CD4-positive, alpha-beta T cell (primary cell): ENCODE data around the gene FBXW4. TPM values are rescaled to one million over a fixed set of nuclear protein-coding genes. Genes with fewer than 3 reads are reported as not detected.

Experiments
- ATAC-seq: fragments of 200-7000 bp; cut with Tn5 transposase; one replicate; pipeline ENCODE4 v1.10.0; 2022; ENCODE audit warnings: mild to moderate bottlenecking; ENCODE audit not compliant: poor library complexity
- CTCF ChIA-PET: fragments of 350-600 bp; sonication (Branson Sonifier 250); formaldehyde crosslinking; loops from one replicate; lab custom pipeline; 2021; ENCODE audit warnings: antibody characterized with exemption, inconsistent platforms; lab: Charles Lee
- POLR2A ChIA-PET: fragments of 350-600 bp; sonication (Branson Sonifier 250); formaldehyde crosslinking; loops from one replicate; lab custom pipeline; 2021; ENCODE audit warnings: antibody characterized with exemption, inconsistent platforms; lab: Charles Lee
- DNase-seq, 14 experiments: peaks; one replicate each; pipeline ENCODE4 v3.0.0-alpha.2; 2013 to 2020; ENCODE audit warnings: mixed read lengths in 2 of 14
- H3K27ac ChIP-seq, 2 donors: one replicate each; pipeline versions ENCODE4 v1.5.1 to v1.7.0; 2013; ENCODE audit warnings: low read length in 2 of 2, low read depth in 1 of 2, mild to moderate bottlenecking in 1 of 2
- H3K27me3 ChIP-seq, 2 experiments: 1 replicate in 1 of 2; 2 replicates in 1 of 2; pipeline versions ENCODE4 v1.6.1 to v1.7.0; 2013; ENCODE audit warnings: low read length in 2 of 2, control low read depth in 1 of 2, mild to moderate bottlenecking in 1 of 2, moderate library complexity in 1 of 2; ENCODE audit not compliant: insufficient read depth in 2 of 2, control insufficient read depth in 1 of 2
- H3K36me3 ChIP-seq: one replicate; pipeline ENCODE4 v1.6.1; 2013; ENCODE audit warnings: low read length, control low read depth; ENCODE audit not compliant: insufficient read depth
- H3K4me1 ChIP-seq: one replicate; pipeline ENCODE4 v1.6.1; 2013; ENCODE audit warnings: low read length, control low read depth; ENCODE audit not compliant: insufficient read depth
- H3K4me3 ChIP-seq: one replicate; pipeline ENCODE4 v1.5.1; 2013; ENCODE audit warnings: mild to moderate bottlenecking, low read length, moderate library complexity
- H3K9me3 ChIP-seq, 2 experiments: 1 replicate in 1 of 2; 2 replicates in 1 of 2; pipeline versions ENCODE4 v1.6.1 to v1.7.0; 2013; ENCODE audit warnings: low read length in 2 of 2, mild to moderate bottlenecking in 2 of 2, control low read depth in 1 of 2, moderate library complexity in 1 of 2; ENCODE audit not compliant: control insufficient read depth in 1 of 2, insufficient read depth in 1 of 2
- H3K27ac Mint-ChIP-seq: one replicate; pipeline ENCODE4 v1.8.0; 2020; ENCODE audit warnings: mixed read lengths
- H3K27me3 Mint-ChIP-seq: one replicate; pipeline ENCODE4 v1.8.0; 2021; ENCODE audit warnings: mixed read lengths
- H3K36me3 Mint-ChIP-seq: one replicate; pipeline ENCODE4 v1.8.0; 2021; ENCODE audit warnings: low read depth, mixed read lengths
- H3K4me1 Mint-ChIP-seq: one replicate; pipeline ENCODE4 v1.8.0; 2021; ENCODE audit warnings: low read depth, mixed read lengths
- H3K4me3 Mint-ChIP-seq: one replicate; pipeline ENCODE4 v1.8.0; 2020; ENCODE audit warnings: mild to moderate bottlenecking, mixed read lengths
- H3K9me3 Mint-ChIP-seq: one replicate; pipeline ENCODE4 v1.8.0; 2020; ENCODE audit warnings: mixed read lengths
- intact Hi-C, 2 experiments: fragments of 100-400 bp; cut with DNase I in 1 of 2; cut with micrococcal nuclease in 1 of 2; formaldehyde crosslinking; loops; one replicate each; pipeline versions ENCODE4 v1.15.1 to v1.9.0; 2023 to 2025; cut with DNase I, micrococcal nuclease
- total RNA-seq, 174 experiments: library from RNA in 2 of 174; stranded (reverse) in 2 of 174; gene quantifications; one replicate each; pipeline ENCODE4 v1.2.3 and lab custom pipeline; 2021 to 2026
- TF ChIP-seq, protein P1 (sequence below): fragments of 200-600 bp; IDR thresholded peaks from one replicate; pipeline ENCODE4 v1.8.0; 2022; ENCODE audit warnings: antibody characterized with exemption, mild to moderate bottlenecking

Gene FBXW4
- total RNA-seq, 2 experiments from 2014 or later: 69.7 to 76.4 TPM

DNA sequence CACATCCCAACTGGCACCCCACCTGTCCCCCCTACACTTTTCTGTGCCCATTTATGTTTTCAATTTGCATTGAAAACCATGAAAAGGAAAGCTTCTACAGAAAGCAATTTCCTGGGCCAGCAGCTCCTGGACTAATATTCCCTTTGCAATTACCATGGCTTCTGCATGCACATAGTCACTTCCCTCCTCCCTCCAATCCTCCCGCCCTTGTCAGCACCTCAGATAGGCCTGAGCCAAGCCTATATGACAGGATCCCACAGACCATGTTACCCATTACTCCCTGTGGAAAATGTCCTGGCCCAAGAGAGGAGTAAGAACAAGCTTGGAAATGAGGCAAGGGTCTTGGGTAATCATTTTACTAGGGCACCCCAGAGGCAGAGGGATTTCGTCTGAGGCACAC lies 38.1 kb downstream of the FBXW4 start:
- POLR2A ChIA-PET: no interaction called here
- ATAC-seq: no peak

DNA sequence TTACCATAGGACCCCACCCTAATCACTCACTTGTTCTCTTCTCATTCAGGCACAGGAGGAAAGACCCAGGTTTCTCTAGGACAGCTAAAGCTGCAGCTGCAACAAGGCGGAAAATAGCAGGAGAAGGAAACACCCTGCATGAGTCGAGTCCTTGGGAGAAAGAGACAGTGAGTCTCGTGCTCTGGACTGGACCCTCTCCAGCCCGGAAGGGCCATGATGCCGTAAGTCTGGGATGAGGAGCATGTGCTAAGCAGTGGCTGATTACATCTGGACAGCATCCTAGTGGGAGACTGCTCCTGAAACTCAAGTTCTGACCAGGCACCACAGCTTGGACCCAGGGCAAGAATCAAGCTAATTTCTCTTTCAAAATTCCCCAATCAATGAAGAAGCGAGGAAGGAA lies 39.4 kb downstream of the FBXW4 start:
- H3K4me3 ChIP-seq: no peak overlapping the region
- intact Hi-C loops: no loop called here
- peaks cover 79% of the 10 kb centered on the region for H3K36me3 ChIP-seq

More for the DNA sequence above, 38.1 kb downstream of the FBXW4 start:
- H3K36me3 ChIP-seq: peaks cover 81% of the 10 kb centered on the region
- Mint-ChIP-seq H3K27ac (no peak overlapping the region), H3K4me1 (peaks cover under 1% of the 10 kb centered on the region), H3K4me3 (no peak overlapping the region), H3K27me3 (no peaks in the 10 kb centered on the region), H3K36me3 (peaks cover 71% of the 10 kb centered on the region), H3K9me3 (no peaks in the 10 kb centered on the region)
- no peaks in the 10 kb centered on the region for H3K9me3 ChIP-seq
- no peak overlapping the region for H3K4me3 ChIP-seq
- intact Hi-C loops: no loop called here
- H3K4me1 ChIP-seq: no peaks in the 10 kb centered on the region
- CTCF ChIA-PET: no interaction called here
- H3K27me3 ChIP-seq: no peaks in the 10 kb centered on the region
- no peak overlapping the region for H3K27ac ChIP-seq
- TF ChIP-seq, protein P1, sequence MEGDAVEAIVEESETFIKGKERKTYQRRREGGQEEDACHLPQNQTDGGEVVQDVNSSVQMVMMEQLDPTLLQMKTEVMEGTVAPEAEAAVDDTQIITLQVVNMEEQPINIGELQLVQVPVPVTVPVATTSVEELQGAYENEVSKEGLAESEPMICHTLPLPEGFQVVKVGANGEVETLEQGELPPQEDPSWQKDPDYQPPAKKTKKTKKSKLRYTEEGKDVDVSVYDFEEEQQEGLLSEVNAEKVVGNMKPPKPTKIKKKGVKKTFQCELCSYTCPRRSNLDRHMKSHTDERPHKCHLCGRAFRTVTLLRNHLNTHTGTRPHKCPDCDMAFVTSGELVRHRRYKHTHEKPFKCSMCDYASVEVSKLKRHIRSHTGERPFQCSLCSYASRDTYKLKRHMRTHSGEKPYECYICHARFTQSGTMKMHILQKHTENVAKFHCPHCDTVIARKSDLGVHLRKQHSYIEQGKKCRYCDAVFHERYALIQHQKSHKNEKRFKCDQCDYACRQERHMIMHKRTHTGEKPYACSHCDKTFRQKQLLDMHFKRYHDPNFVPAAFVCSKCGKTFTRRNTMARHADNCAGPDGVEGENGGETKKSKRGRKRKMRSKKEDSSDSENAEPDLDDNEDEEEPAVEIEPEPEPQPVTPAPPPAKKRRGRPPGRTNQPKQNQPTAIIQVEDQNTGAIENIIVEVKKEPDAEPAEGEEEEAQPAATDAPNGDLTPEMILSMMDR: no peak
- no peak for DNase-seq

DNA sequence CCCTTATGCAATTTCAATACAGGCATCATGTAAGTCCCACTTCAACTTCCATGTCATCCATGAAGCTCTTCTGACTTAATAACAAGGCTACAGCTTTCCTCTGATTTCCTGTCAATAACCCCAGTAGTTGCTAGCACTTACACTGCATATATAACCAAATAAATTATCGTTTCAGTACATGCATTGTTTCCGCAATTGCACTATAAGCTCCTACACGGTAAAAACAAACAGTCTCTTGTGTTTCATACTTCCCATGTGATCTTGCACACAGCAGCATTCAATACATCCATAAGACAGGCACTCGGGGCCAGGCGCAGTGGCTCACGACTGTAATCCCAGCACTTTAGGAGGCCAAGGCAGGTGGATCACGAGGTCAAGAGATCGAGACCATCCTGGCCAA lies 41.4 kb downstream of the FBXW4 start:
- POLR2A ChIA-PET: no interaction called here

More for the DNA sequence above, 39.4 kb downstream of the FBXW4 start:
- H3K27me3 ChIP-seq: no peaks in the 10 kb centered on the region
- Mint-ChIP-seq H3K4me3 (no peak overlapping the region), H3K4me1 (no peaks in the 10 kb centered on the region), H3K27ac (no peak overlapping the region), H3K36me3 (peaks cover 61% of the 10 kb centered on the region), H3K27me3 (no peaks in the 10 kb centered on the region), H3K9me3 (no peaks in the 10 kb centered on the region)
- DNase-seq (no peak), ATAC-seq (no peak)
- no peak overlapping the region for H3K27ac ChIP-seq
- ChIA-PET CTCF (interaction anchor here (1.0 kb wide), 1 partner anchor 23 kb away, joined by 4 read pairs; no protein-coding TSS in a partner anchor), POLR2A (no interaction called here)
- H3K9me3 ChIP-seq: no peaks in the 10 kb centered on the region
- TF ChIP-seq, protein P1: no peak
- no peaks in the 10 kb centered on the region for H3K4me1 ChIP-seq

More for the DNA sequence above, 41.4 kb downstream of the FBXW4 start:
- Histone ChIP-seq H3K27me3 (no peaks in the 10 kb centered on the region), H3K4me1 (no peaks in the 10 kb centered on the region), H3K36me3 (peaks cover 78% of the 10 kb centered on the region), H3K27ac (no peak overlapping the region), H3K9me3 (no peaks in the 10 kb centered on the region), H3K4me3 (no peak overlapping the region)
- Mint-ChIP-seq H3K36me3 (peaks cover 64% of the 10 kb centered on the region), H3K4me3 (no peak overlapping the region), H3K27me3 (no peaks in the 10 kb centered on the region), H3K9me3 (no peaks in the 10 kb centered on the region), H3K27ac (no peak overlapping the region), H3K4me1 (no peaks in the 10 kb centered on the region)
- intact Hi-C loops: no loop called here
- DNase-seq (no peak), ATAC-seq (no peak)
- TF ChIP-seq, protein P1: no peak
- CTCF ChIA-PET: no interaction called here
